ENCODE data around the gene CCDC150. TPM values are rescaled to one million over a fixed set of nuclear protein-coding genes. Genes with fewer than 3 reads are reported as not detected.

CCDC150 gene
- total RNA-seq, 6 donors from 2014 or later, result 1.2 to 4.2 (median 2.3) TPM

Small RNA genes within 50 kb of the gene (small RNA-seq; reads per million reads assigned to genes)
- 0 reads per million in 4 donors for gene RF00424

Other genes with a start within 250 kb of the CCDC150 start
- 10 to 100 TPM; 34.9 to 72.8 (median 48.4) TPM for gene HECW2, start 46.2 kb upstream of the CCDC150 start, total RNA-seq
- 10 to 100 TPM; 14.9 to 38.0 (median 25.1) TPM for gene GTF3C3, start 160.0 kb downstream of the CCDC150 start, total RNA-seq
- 1 to 10 TPM in 2 of 6 donors, under 1 TPM in 1, not detected in 3; 0.30 to 1.2 (median 1.0) TPM for gene C2orf66, start 169.6 kb downstream of the CCDC150 start, total RNA-seq

All from upper lobe of left lung (tissue), 6 donors.